Glomerular endothelial cell (primary cell): ENCODE measurements around the gene BDNF. TPM values are rescaled to one million over a fixed set of nuclear protein-coding genes. Genes with fewer than 3 reads are reported as not detected.

Experiments used
- DNase-seq: peaks from one replicate; pipeline ENCODE4 v3.0.0-alpha.2; 2011; ENCODE audit warnings: low read depth, low spot score; ENCODE audit errors: extremely low read depth
- total RNA-seq: library from RNA; depleted of rRNA; stranded (reverse); fragments of >200 nt; gene quantifications from 2 replicates; pipeline ENCODE4 v1.2.3, GENCODE V29; 2015

Gene BDNF
- total RNA-seq, 1 donor from 2014 or later: 4.7 TPM

DNA sequence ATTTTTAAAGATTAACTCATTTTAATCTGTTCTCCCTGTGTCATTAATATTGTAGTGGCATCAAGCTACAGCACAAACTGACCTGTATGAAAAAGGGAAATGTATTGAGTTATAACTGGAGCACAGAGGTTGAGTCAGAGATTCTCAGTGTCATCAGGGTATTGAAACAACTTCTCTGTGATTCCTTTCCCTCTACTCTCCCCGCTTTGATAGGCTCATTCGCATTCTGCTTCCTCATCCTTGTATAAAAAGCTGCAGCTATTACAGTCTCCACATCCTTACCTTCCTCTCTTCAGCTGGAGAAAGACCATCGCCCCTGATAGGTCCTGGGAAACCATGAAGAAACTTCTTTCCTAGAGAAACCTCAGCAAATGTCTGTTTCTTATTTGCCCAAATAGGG lies 90.0 kb downstream of the BDNF start:
- no peak for DNase-seq

DNA sequence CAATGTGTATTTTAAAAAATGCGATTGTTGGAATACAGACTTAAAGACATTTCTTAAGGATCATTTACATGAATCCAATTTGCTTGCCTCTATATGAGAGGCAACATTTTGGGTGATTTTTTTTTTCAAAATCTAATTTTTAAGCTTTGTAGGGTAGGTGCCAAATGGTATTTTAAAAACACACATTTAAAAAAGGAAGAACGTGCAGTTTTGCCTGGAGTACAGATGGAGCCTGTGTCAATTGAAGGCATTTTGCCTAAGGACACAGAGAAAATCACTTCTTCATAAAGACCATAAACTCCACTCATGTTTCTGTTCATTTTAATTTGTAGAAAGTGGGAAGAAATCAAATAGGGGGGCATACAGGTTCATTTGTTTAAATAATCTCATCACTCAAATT lies 91.3 kb downstream of the BDNF start:
- no peak for DNase-seq

DNA sequence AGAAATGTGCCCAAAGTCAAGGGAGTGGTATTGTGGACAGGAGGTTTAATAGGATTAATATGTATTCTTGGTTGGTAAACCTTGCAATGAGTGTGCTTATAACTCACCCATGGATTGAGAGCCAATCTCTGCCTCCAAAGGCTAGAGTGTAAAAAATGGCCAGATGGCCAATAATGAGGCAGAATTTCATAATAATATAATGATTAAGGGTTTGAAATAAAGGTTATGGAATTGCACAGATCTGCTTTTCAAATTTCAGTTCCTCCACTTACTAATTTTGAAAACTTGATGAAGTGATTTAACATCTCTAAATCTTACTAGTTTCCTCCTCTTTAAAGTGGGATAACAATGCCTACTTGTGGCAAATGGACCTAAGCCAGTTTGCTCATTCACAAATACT lies 94.8 kb downstream of the BDNF start:
- no peak for DNase-seq

Other genes with a start within 250 kb of the BDNF start
- 16.7 and 17.6 TPM in 2 replicates for gene LGR4, start 227.7 kb downstream of the BDNF start, total RNA-seq
- 20.6 and 23.6 TPM in 2 replicates for gene LIN7C, start 193.7 kb downstream of the BDNF start, total RNA-seq